Esophagus muscularis mucosa (tissue), 4 donors: Measurements from ENCODE around the gene EMP3. TPM values are rescaled to one million over a fixed set of nuclear protein-coding genes. Genes with fewer than 3 reads are reported as not detected.

Experiments used
- DNase-seq: peaks from one replicate; pipeline ENCODE4 v3.0.0-alpha.2; 2017; ENCODE audit errors: extremely low spot score
- H3K27ac ChIP-seq, 4 donors: fragments of 200-600 bp; sonication (generic); replicated peaks in 1 of 4; 1 replicate in 3 of 4; 2 replicates in 1 of 4; pipeline ENCODE4 v1.5.1; 2016 to 2019; ENCODE audit warnings: mild to moderate bottlenecking in 1 of 4
- H3K27me3 ChIP-seq, 4 donors: fragments of 200-600 bp; sonication (generic); one replicate each; pipeline versions ENCODE4 v1.5.1 to v1.6.0; 2016 to 2019
- H3K36me3 ChIP-seq, 4 donors: fragments of 200-600 bp; sonication (generic); one replicate each; pipeline ENCODE4 v1.5.1; 2016 to 2019
- H3K4me1 ChIP-seq, 4 donors: fragments of 200-600 bp; sonication (generic); one replicate each; pipeline ENCODE4 v1.5.1; 2016 to 2019
- H3K4me3 ChIP-seq, 4 donors: fragments of 200-600 bp; sonication (generic); 1 replicate in 2 of 4; 2 replicates in 2 of 4; pipeline ENCODE4 v1.5.1; 2016 to 2019; ENCODE audit warnings: mild to moderate bottlenecking in 4 of 4, moderate library complexity in 1 of 4
- H3K9me3 ChIP-seq, 4 donors: fragments of 200-600 bp; sonication (generic); 1 replicate in 3 of 4; 2 replicates in 1 of 4; pipeline ENCODE4 v1.5.1; 2016 to 2019
- EP300 ChIP-seq: sonication (generic); formaldehyde crosslinking; IDR thresholded peaks from one replicate; pipeline ENCODE4 v1.6.1; 2017; ENCODE audit warnings: antibody characterized with exemption
- POLR2A ChIP-seq: fragments of 450-650 bp; IDR thresholded peaks from one replicate; pipeline ENCODE4 v1.6.1; 2017; ENCODE audit warnings: antibody characterized with exemption, moderate library complexity, mild to moderate bottlenecking, low read depth
- POLR2AphosphoS5 ChIP-seq, 2 donors: sonication (generic); formaldehyde crosslinking; IDR thresholded peaks; one replicate each; pipeline ENCODE4 v1.6.1; 2017; ENCODE audit warnings: antibody characterized with exemption in 2 of 2
- WGBS: methylation state at CpG from one replicate; pipeline ENCODE4 v1.1.5; 2018; 5-methylcytosine and 5-hydroxymethylcytosine counted together
- intact Hi-C: fragments of 100-400 bp; cut with DNase I; formaldehyde crosslinking; loops from one replicate; pipeline ENCODE4 v1.15.1; 2023
- total RNA-seq, 4 donors: library from RNA; depleted of rRNA; stranded (reverse); fragments of >200 nt; gene quantifications; one replicate each; pipeline versions ENCODE4 v1.1.0 to v1.2.1, GENCODE V29; 2016
- TF ChIP-seq, protein P1 (sequence below), 3 experiments: fragments of 200-600 bp in 2 of 3; fragments of 450-650 bp in 1 of 3; sonication (generic) in 2 of 3; IDR thresholded peaks; one replicate each; pipeline ENCODE4 v1.5.1; 2017 to 2019; ENCODE audit warnings: antibody characterized with exemption in 3 of 3, mild to moderate bottlenecking in 2 of 3, moderate library complexity in 1 of 3

The EMP3 gene
- total RNA-seq, 4 donors from 2014 or later = 54.8 to 115 (median 59.6) TPM

DNA sequence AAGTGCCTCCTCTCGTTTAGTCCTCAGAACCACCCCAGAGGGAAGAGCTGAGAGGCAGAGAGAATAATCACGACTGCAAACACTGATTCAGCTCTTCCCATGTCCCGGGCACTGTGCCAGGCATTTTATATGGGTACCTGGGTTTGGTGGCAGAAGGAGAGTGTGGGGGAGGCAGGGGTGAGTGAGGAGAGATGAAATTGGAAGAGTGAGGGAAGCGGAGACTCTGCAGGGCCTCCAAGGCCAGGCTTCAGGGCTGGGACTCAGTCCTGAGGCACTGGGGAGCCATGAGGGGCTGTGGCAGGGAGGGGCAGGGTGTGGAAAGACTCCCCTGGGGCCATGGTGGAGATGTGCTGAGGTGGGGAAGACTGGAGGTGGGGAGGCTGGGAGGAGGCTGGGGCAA, 47.6 kb downstream of the EMP3 start:
- DNase-seq = no peak
- intact Hi-C loops = no loop called here
- Histone ChIP-seq H3K4me3 (no peak overlapping the region), H3K4me1 (no peaks in the 10 kb centered on the region), H3K27ac (no peak overlapping the region), H3K27me3 (no peaks in the 10 kb centered on the region), H3K9me3 (no peaks in the 10 kb centered on the region), H3K36me3 (no peaks in the 10 kb centered on the region)
- TF ChIP-seq, protein P1, sequence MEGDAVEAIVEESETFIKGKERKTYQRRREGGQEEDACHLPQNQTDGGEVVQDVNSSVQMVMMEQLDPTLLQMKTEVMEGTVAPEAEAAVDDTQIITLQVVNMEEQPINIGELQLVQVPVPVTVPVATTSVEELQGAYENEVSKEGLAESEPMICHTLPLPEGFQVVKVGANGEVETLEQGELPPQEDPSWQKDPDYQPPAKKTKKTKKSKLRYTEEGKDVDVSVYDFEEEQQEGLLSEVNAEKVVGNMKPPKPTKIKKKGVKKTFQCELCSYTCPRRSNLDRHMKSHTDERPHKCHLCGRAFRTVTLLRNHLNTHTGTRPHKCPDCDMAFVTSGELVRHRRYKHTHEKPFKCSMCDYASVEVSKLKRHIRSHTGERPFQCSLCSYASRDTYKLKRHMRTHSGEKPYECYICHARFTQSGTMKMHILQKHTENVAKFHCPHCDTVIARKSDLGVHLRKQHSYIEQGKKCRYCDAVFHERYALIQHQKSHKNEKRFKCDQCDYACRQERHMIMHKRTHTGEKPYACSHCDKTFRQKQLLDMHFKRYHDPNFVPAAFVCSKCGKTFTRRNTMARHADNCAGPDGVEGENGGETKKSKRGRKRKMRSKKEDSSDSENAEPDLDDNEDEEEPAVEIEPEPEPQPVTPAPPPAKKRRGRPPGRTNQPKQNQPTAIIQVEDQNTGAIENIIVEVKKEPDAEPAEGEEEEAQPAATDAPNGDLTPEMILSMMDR (IDR thresholded peaks at IDR 0.05) = no peak
- TF ChIP-seq POLR2A (no peak), POLR2AphosphoS5 (IDR thresholded peaks at IDR 0.05) (no peak), EP300 (no peak)
- 41% methylated on average over 4 of the region's 4 CpGs for WGBS

DNA sequence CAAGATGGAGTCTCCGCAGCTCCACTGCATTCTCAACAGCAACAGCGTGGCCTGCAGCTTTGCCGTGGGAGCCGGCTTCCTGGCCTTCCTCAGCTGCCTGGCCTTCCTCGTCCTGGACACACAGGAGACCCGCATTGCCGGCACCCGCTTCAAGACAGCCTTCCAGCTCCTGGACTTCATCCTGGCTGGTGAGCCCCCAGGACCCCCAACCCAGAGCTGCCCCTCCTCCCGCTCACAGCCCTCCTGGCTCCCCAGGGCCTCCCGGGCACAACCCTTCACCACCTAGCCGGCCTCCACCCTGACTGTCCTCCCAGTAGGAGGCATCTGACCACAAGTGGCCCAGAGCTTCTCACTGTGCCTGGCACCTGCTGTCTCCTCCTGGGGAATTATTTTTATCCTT, 48.2 kb downstream of the EMP3 start:
- Histone ChIP-seq H3K4me3 (no peak overlapping the region), H3K9me3 (no peaks in the 10 kb centered on the region), H3K36me3 (no peaks in the 10 kb centered on the region), H3K4me1 (no peaks in the 10 kb centered on the region), H3K27me3 (no peaks in the 10 kb centered on the region), H3K27ac (no peak overlapping the region)
- TF ChIP-seq, protein P1 (IDR thresholded peaks at IDR 0.05) = no peak
- no peak for TF ChIP-seq POLR2AphosphoS5 (IDR thresholded peaks at IDR 0.05)
- no peak for TF ChIP-seq POLR2A
- no peak for TF ChIP-seq EP300
- 87% methylated on average over 9 of the region's 11 CpGs for WGBS
- DNase-seq = no peak
- intact Hi-C loops = no loop called here

DNA sequence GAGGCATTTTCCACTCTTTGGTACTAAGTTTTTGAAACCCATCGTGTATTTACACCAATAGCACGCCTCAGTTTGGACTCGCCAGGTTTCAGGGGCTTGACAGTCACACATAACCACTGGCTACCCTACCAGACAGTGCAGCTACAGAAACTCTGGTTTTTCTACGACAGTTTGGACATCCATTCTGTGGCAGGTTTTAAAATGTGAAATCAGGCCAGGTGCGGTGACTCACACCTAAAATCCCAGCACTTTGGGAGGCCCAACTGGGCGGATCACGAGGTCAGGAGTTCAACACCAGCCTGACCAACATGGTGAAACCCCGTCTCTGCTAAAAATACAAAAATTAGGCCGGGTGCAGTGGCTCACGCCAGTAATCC, 52.8 kb downstream of the EMP3 start:
- Histone ChIP-seq H3K27ac (no peak overlapping the region), H3K4me3 (no peak overlapping the region), H3K4me1 (no peaks in the 10 kb centered on the region), H3K36me3 (peaks cover 0 to 34% (median 23%) of the 10 kb centered on the region in 4 donors), H3K9me3 (no peaks in the 10 kb centered on the region), H3K27me3 (no peaks in the 10 kb centered on the region)
- DNase-seq = no peak
- no peak for TF ChIP-seq EP300
- TF ChIP-seq, protein P1 (IDR thresholded peaks at IDR 0.05) = no peak
- no peak for TF ChIP-seq POLR2AphosphoS5 (IDR thresholded peaks at IDR 0.05)
- TF ChIP-seq POLR2A = no peak
- intact Hi-C loops = no loop called here
- WGBS = 89% methylated on average over 10 of the region's 10 CpGs

DNA sequence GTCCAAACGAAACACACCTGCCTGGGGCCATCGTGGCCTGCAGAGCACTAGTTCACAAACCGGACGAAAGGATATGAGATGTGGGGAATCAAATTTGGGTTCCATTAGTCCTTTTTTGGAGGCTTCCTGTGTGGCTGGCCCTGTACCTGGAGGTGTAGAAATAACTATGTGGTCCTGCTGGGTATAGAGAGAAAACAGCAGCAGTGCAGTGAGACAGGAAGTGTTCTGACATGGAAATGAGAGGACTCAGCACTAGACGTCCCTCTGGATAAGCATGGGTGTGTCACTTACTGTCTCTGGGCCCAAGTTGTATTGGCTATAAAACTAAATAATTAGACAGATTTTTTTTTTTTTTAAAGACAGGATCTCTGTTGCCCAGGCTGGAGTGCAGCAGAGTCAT, 53.7 kb downstream of the EMP3 start:
- Histone ChIP-seq H3K27me3 (no peaks in the 10 kb centered on the region), H3K9me3 (no peaks in the 10 kb centered on the region), H3K4me3 (no peak overlapping the region), H3K36me3 (peaks cover 7 to 43% (median 31%) of the 10 kb centered on the region in 4 donors), H3K4me1 (no peaks in the 10 kb centered on the region), H3K27ac (no peak overlapping the region)
- WGBS = 79% methylated on average over 5 of the region's 5 CpGs
- TF ChIP-seq, protein P1 (IDR thresholded peaks at IDR 0.05) = no peak
- TF ChIP-seq POLR2AphosphoS5 (IDR thresholded peaks at IDR 0.05) (no peak), POLR2A (no peak), EP300 (no peak)
- intact Hi-C loops = no loop called here
- no peak for DNase-seq

Other genes with a start within 250 kb of the EMP3 start
- 10 to 100 TPM in 2 of 4 donors, 1 to 10 TPM in 2; 5.3 to 15.1 (median 9.3) TPM for gene PLA2G4C, start 214.7 kb upstream of the EMP3 start, total RNA-seq
- 1 to 10 TPM; 4.2 to 7.3 (median 6.0) TPM for gene LIG1, start 155.2 kb upstream of the EMP3 start, total RNA-seq
- 10 to 100 TPM in 2 of 4 donors, 1 to 10 TPM in 2; 4.0 to 15.2 (median 10.4) TPM for gene ZSWIM9, start 154.9 kb upstream of the EMP3 start, total RNA-seq
- gene CARD8, start 69.6 kb upstream of the EMP3 start, total RNA-seq = 10 to 100 TPM; 17.7 to 22.3 (median 20.9) TPM
- under 1 TPM in 2 of 4 donors, not detected in 2; 0.26 to 0.46 TPM for gene ZNF114, start 55.5 kb upstream of the EMP3 start, total RNA-seq
- 1 to 10 TPM; 4.8 to 8.3 (median 7.1) TPM for gene TMEM143, start 38.4 kb downstream of the EMP3 start, total RNA-seq
- not detected for gene SYNGR4, start 38.8 kb downstream of the EMP3 start, total RNA-seq
- 100 to 1,000 TPM in 1 of 4 donors, 10 to 100 TPM in 3; 55.2 to 105 (median 77.6) TPM for gene KDELR1, start 66.0 kb downstream of the EMP3 start, total RNA-seq
- under 1 TPM; 0.19 to 0.42 (median 0.37) TPM for gene GRIN2D, start 68.1 kb downstream of the EMP3 start, total RNA-seq
- gene GRWD1, start 120.4 kb downstream of the EMP3 start, total RNA-seq = 10 to 100 TPM; 19.5 to 42.9 (median 31.7) TPM
- under 1 TPM; 0.42 to 0.86 (median 0.51) TPM for gene KCNJ14, start 130.0 kb downstream of the EMP3 start, total RNA-seq
- gene CYTH2, start 143.8 kb downstream of the EMP3 start, total RNA-seq = 10 to 100 TPM; 40.1 to 50.7 (median 48.4) TPM
- gene LMTK3, start 186.3 kb downstream of the EMP3 start, total RNA-seq = under 1 TPM; 0.17 to 0.57 (median 0.37) TPM
- gene SULT2B1, start 226.6 kb downstream of the EMP3 start, total RNA-seq = 1 to 10 TPM in 1 of 4 donors, not detected in 3; 1.0 TPM